OCI-M2 (cell line): ENCODE measurements around the gene MRPS6.

Source experiments
- DNase-seq: peaks from one replicate; lab custom pipeline; 2025; ENCODE audit not compliant: unreplicated experiment; lab: John Stamatoyannopoulos, UW

The MRPS6 gene

DNA sequence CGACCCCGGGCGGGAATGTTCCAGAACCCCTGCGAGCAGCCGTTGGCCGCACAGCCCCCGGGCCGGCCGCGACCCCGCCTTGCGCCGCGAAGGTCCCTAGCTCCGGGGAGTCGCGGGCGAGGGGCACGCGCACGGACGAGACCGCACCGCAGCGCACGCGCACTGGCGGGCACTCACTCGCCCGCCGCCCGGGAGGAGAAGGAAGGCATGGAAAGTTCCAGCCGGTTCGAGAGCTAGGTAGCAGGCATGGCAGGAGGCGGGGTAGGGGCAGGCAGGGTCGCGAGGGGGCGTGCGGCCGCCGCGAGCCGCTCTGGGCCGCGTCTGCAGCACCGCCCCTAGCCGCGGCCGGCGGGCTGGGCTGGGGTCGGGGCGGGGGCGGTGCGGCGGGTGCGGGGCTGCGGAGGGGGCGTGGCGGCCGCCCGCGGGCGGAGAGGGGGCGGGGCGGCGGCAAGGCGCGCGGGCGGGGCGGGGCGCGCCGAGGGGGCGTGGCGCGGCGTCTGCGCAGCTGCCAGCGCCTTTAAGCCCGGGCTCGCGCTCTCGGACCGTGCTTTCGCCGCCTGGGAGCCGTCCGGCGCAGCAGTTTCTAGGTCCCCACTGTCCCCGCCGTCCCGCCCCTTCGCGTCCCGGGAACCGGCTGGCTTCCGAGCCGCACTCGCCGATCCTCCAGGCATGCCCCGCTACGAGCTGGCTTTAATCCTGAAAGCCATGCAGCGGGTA lies at the start of gene MRPS6, which contains the start of gene SLC5A3:
MRPS6 (plus strand) TSS at position 547 of the 717 bp plus-strand sequence; CDS start at position 670, 123 bp downstream.
SLC5A3 (plus strand) TSS at position 547 of the 717 bp plus-strand sequence. CDS start 21,621 bp downstream, outside the sequence.
- peak; percentile 49 for DNase-seq

DNA sequence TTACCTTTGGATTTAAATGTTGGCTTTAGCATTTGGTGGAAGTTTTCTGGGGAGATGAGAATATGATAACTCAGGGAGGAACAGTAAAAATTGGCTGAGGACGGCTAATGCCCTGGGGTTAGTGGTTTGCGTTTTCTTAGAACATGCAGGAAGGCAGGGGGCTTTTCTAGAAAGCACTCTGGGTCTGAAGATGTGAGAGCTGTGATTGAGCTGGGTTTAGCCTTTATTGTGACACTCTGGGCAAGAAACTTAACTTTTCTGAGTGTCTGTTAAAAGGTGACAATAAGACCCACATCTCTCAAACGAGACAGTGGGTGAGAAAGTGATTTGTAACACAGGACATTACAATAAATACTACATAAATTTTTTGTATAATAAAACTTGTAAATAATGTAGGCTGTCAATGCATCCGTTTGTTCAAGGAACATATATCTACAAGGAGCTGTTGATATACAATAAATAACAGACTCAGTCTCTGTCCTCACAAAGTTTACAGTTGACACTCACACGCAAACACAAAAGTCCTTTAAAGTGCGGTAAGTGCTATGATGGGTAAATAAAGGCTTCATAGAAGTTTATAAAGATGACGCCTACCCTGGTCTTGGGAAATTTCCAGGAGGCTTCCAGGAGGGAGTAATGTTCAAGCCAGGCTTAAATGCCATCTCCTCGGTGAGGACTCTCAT lies 49.5 kb upstream of the MRPS6 start:
- DNase-seq, result no peak

DNA sequence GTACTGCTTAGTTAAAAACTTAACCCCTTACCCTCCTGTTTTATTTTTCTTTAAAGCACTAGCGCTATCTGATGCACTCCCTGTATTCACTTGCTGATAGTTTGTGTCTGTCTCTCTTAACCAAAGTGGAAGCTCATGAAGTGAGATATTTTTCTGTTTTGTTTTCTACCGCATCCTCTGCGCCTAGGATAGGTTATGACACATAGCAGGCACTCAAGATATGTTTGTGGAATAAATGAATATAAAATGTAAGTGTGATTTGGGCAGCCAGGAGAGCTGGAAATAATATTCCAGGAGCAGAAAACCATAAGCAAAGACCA lies 49.0 kb upstream of the MRPS6 start:
- no peak for DNase-seq

GRCh38 chr21:34027721-34028461 lies 45.5 kb upstream of the MRPS6 start:
- DNase-seq, result no peak

GRCh38 chr21:34029743-34030528 lies 43.4 kb upstream of the MRPS6 start:
- DNase-seq, result no peak

DNA sequence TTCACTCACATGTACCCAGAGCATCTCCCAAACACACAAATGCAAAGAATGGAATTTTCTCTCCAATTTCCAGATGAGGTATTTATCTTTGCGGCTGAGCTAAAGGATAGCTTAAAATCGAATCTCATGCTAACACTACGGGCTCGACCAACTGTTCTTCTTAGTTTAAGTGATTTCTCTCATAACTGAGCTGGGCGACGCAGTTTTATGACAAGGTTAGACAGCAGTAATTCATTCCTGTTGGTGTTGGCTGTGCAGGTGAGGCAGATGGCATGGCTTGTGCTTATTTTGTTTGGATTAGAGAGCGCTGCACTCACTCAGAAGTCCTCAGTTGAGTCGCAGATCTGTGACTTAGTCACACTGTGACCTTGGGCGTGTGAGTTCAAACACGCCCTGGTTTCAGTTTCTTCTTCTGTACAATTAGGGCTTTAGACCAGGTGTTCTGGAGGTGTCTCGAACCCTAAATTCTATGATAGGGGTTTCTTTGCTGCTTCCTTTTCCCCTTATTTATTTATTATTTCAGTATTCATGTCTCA lies 41.5 kb upstream of the MRPS6 start:
- DNase-seq, result no peak

- no peak for DNase-seq
Observed at GRCh38 chr21:34034369-34035014, 38.9 kb upstream of the MRPS6 start.

GRCh38 chr21:34035619-34036354 lies 37.6 kb upstream of the MRPS6 start:
- no peak for DNase-seq

- DNase-seq, result no peak
Observed at GRCh38 chr21:34037009-34037795, 36.2 kb upstream of the MRPS6 start.

DNA sequence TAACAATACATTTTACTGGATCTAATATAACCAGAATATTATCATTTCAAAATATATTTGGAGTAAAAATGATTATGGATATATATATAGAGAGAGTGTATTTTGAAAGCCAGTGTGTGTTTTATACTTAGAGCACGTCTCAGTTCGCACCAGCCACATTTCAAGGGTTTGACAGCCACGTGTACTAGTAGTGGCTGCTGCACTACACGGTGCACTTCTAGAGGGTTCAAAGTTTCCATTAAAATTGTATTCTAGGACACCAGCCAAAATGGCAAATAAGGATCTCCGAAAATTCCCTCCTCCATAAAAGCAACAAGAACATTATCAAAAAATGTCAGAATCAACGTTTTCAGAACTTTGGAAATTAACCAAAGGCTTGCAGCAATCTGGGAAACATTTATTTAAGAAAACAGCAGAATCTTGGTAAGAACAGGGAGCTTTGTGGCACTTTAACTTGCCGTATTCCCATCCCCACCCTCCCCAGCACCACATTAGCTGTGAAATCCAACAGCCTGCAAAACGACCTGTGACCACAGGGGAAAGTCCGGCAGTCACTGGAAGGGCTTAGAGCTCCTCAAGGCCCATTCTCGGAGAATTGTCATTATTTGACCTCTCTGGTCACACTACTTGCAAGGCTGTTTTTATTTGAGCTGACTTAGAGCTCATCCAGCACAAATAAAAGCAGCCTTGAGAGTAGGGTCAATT lies 33.5 kb upstream of the MRPS6 start:
- no peak for DNase-seq

- DNase-seq, result no peak
Observed at GRCh38 chr21:34042735-34043134, 30.6 kb upstream of the MRPS6 start.

DNA sequence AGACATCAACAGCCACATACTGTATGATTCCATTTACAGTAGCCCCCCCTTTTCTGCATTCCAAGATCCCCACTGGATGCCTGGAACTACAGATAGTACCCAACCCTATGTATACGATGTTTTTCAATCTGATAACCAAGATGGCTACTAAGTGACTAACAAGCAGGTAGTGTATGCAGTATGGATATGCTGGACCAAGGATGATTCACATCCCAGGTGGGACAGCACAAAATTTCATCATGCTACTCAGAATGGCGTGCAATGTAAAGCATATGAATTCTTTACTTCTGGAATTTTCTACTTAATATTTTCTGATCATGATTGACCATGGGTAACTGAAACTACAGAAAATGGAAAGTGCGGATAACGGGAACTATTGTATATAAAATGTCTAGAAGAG lies 30.0 kb upstream of the MRPS6 start:
- DNase-seq, result no peak

DNA sequence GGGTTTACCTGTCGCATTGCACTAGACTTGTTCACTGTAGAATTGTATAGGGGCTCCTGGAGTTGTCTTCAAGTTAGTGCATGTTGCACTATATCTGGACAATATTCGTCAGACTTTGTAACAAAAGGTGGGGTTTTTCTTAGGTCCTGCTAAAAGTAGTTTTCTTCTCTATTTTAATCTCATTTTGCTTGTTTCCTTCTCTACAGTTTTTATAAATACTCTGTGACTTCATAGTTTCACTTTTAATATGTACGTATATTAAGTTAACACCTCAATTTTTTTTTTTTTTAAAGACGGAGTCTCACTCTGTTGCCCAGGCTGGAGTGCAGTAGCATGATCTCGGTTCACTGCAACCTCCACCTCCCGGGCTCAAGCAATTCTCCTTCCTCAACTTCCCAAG lies 26.5 kb upstream of the MRPS6 start:
- DNase-seq, result no peak

- DNase-seq, result no peak
Observed at GRCh38 chr21:34047835-34048234, 25.5 kb upstream of the MRPS6 start.

- DNase-seq, result no peak
Observed at GRCh38 chr21:34052171-34052570, 21.2 kb upstream of the MRPS6 start.

GRCh38 chr21:34054259-34054658 lies 19.1 kb upstream of the MRPS6 start:
- no peak for DNase-seq

GRCh38 chr21:34055615-34056014 lies 17.8 kb upstream of the MRPS6 start:
- no peak for DNase-seq

DNA sequence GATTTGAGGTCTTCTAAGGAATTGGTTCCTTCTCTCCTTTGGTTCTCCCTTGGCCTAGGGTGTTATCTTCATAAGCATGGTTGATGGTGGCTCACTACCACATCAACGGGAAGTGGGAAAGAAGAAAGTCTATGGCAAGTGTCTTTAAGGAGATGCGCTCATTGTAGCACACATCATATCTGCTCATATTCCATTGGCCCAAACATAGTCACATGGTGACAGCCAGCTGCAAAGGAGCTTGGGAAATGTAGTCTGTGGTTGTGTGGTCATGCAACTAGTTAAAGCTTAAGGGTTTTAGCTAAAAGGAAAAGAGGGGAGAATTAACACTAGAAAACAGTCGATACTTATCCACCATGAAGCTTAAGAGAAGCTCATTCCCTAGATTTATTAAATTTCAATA lies 11.4 kb upstream of the MRPS6 start:
- no peak for DNase-seq
